HepG2 (cell line): ENCODE results near the gene TJP3. TPM values are rescaled to one million over a fixed set of nuclear protein-coding genes. Genes with fewer than 3 reads are reported as not detected.

Experiments used
- ATF4 ChIP-seq, 2 experiments: fragments of 450-650 bp in 1 of 2; sonication (generic) in 1 of 2; formaldehyde crosslinking; IDR thresholded peaks; 2 replicates each; pipeline versions ENCODE4 v1.5.0 to v1.8.0; 2020 to 2022; ENCODE audit warnings: mild to moderate bottlenecking in 1 of 2, missing genetic modification reagents in 1 of 2
- HIC2 ChIP-seq: sonication (generic); formaldehyde crosslinking; IDR thresholded peaks from 2 replicates; pipeline ENCODE4 v1.9.0; 2022; ENCODE audit warnings: low read depth, missing genetic modification reagents
- KIAA2018 ChIP-seq: sonication (generic); formaldehyde crosslinking; IDR thresholded peaks from 2 replicates; pipeline ENCODE4 v1.5.0; 2020; ENCODE audit warnings: mild to moderate bottlenecking, missing genetic modification reagents, borderline replicate concordance
- PCBP1 ChIP-seq: fragments of 200-400 bp; formaldehyde crosslinking; IDR thresholded peaks from 2 replicates; pipeline ENCODE4 v1.6.1; 2017; ENCODE audit warnings: mild to moderate bottlenecking, low read depth, low read length, borderline replicate concordance
- PHF5A ChIP-seq: IDR thresholded peaks from one replicate; pipeline ENCODE4 v1.6.1; 2018; ENCODE audit warnings: low read depth, missing genetic modification reagents; ENCODE audit not compliant: unreplicated experiment
- SIN3A ChIP-seq: IDR thresholded peaks from 2 replicates; pipeline ENCODE4 v1.6.1; 2011; ENCODE audit warnings: low read depth, mild to moderate bottlenecking, control low read depth, low read length, borderline replicate concordance
- SMAD1 ChIP-seq: sonication (generic); formaldehyde crosslinking; IDR thresholded peaks from 2 replicates; pipeline ENCODE4 v1.4.0; 2020; ENCODE audit warnings: missing genetic modification reagents, low read depth, mild to moderate bottlenecking, borderline replicate concordance
- TEF ChIP-seq: sonication (generic); formaldehyde crosslinking; IDR thresholded peaks from 2 replicates; pipeline ENCODE4 v1.5.0; 2020; ENCODE audit warnings: missing genetic modification reagents
- THAP11 ChIP-seq: IDR thresholded peaks from 2 replicates; pipeline ENCODE4 v1.6.1; 2016; ENCODE audit warnings: missing biosample characterization, missing genetic modification reagents
- ZNF333 ChIP-seq: sonication (generic); formaldehyde crosslinking; IDR thresholded peaks from 2 replicates; pipeline ENCODE4 v1.4.0; 2020; ENCODE audit warnings: mild to moderate bottlenecking, missing genetic modification reagents, borderline replicate concordance
- ZNF335 ChIP-seq: sonication (generic); formaldehyde crosslinking; IDR thresholded peaks from 2 replicates; pipeline ENCODE4 v1.4.0; 2020; ENCODE audit warnings: missing genetic modification reagents
- ZNF496 ChIP-seq: sonication (generic); formaldehyde crosslinking; IDR thresholded peaks from 2 replicates; pipeline ENCODE4 v1.8.1; 2023; ENCODE audit warnings: mild to moderate bottlenecking, moderate library complexity, missing genetic modification reagents; ENCODE audit not compliant: insufficient replicate concordance
- ZNF512 ChIP-seq: sonication (generic); formaldehyde crosslinking; IDR thresholded peaks from 2 replicates; pipeline ENCODE4 v1.4.0; 2020; ENCODE audit warnings: mild to moderate bottlenecking, missing genetic modification reagents
- ZNF589 ChIP-seq: sonication (generic); formaldehyde crosslinking; conservative IDR thresholded peaks from 2 replicates; pipeline ENCODE4 v1.8.0; 2022; ENCODE audit warnings: mild to moderate bottlenecking, moderate library complexity, missing genetic modification reagents
- ZNF607 ChIP-seq: sonication (generic); formaldehyde crosslinking; IDR thresholded peaks from 2 replicates; pipeline ENCODE4 v1.5.1; 2020; ENCODE audit warnings: missing genetic modification reagents, mild to moderate bottlenecking, borderline replicate concordance
- ZNF678 ChIP-seq: sonication (generic); formaldehyde crosslinking; IDR thresholded peaks from 2 replicates; pipeline ENCODE4 v1.4.0; 2020; ENCODE audit warnings: mild to moderate bottlenecking, missing genetic modification reagents
- polyA plus RNA-seq, 8 experiments: library from polyadenylated mRNA; depleted of rRNA in 3 of 8; stranded (reverse) in 7 of 8; unstranded in 1 of 8; fragments of >200 nt; fragmentation: Illumina TruSeq in 4 of 8; extraction: Trizol in 4 of 8; gene quantifications; 2 replicates each; pipeline versions ENCODE4 v1.2.1 to v1.2.3, GENCODE V29; 2011 to 2016; ENCODE audit warnings: low read depth in 4 of 8, missing spikeins in 1 of 8, mixed read lengths in 1 of 8; ENCODE audit not compliant: insufficient read depth in 1 of 8
- total RNA-seq, 5 experiments: library from RNA; depleted of rRNA; stranded (reverse); fragments of >200 nt; fragmentation: Illumina TruSeq; extraction: Trizol; gene quantifications; 2 replicates each; pipeline ENCODE4 v1.2.3, GENCODE V29; 2016; ENCODE audit warnings: low read depth in 1 of 5

TJP3 gene
- total and polyA plus RNA-seq, 2 of the 13 experiments (the other 11 are each of a cell fraction or from before 2014, with no cell fraction given) = 2.3 to 21.5 TPM

- no peak for TF ChIP-seq HIC2 (CRISPR knock-in tag)
- no peak for TF ChIP-seq ZNF607
- no peak for TF ChIP-seq ZNF512 (CRISPR knock-in tag)
- TF ChIP-seq THAP11 (CRISPR knock-in tag) = 0 out of 2 replicates have a peak, but pooled peaks have one; percentile 19
- TF ChIP-seq PCBP1 = no peak
- TF ChIP-seq SMAD1 = no peak
- TF ChIP-seq ZNF678 (CRISPR knock-in tag) = no peak
- TF ChIP-seq KIAA2018 = no peak
- TF ChIP-seq ZNF333 (CRISPR knock-in tag) = no peak
- no peak for TF ChIP-seq ZNF335 (CRISPR knock-in tag)
- TF ChIP-seq ZNF589 = no peak
- no peak for TF ChIP-seq PHF5A (CRISPR knock-in tag)
- no peak for TF ChIP-seq SIN3A
- TF ChIP-seq ATF4 (CRISPR knock-in tag; IDR thresholded peaks at IDR 0.05) = no peak
- no peak for TF ChIP-seq TEF (CRISPR knock-in tag)
- TF ChIP-seq ZNF496 = no peak
Observed at GRCh38 chr19:3720349-3720917, 12.2 kb downstream of the TJP3 start (continued).
